Kidney tubule cell (primary cell): ENCODE results near the gene COMMD9.
A peak's percentile ranks its signal among the peaks of the same experiment; 100 is the strongest.

ENCODE experiments used
- DNase-seq: peaks from one replicate; pipeline ENCODE4 v3.0.0-alpha.2; 2018; ENCODE audit warnings: low spot score

The COMMD9 gene

DNA sequence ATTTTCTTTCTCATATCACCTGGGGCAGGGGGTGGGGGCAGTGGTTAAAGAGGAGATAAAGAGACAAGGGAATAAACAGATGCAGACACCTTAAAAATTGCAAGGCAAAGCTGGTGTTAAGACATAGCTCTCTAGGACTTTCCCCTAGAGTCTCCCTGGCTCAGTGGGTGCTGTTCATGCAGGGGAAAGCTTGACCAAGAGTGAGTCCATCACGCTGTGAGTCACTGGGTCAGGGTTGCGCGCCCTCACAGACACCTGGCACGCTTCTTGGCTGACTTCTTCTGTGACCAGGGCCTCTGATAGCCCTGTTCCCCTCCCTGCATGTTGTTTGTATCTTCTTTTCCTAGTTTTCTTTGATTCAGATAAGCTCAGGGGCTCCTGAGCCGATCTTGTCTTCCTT, 31.9 kb downstream of the COMMD9 start:
- DNase-seq, result peak; percentile 81

DNA sequence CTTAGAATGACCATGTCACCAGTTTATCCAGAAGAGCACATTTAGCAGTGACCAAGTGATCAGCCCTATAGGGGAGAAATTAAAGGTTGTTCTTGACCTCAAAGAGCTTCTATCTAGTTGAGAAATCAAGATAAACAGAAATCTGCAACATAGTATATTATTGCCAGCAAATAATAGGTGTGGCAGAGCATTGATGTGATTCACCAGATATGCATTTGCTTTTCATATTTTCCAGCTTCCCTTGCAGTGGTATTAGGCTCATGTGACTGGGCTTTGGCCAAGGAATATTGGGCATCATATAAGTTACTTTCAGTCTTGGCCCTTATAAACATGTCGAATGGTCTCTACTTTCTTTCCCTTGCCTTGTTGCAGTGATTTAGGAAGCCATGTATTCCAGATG, 34.5 kb downstream of the COMMD9 start:
- no peak for DNase-seq

DNA sequence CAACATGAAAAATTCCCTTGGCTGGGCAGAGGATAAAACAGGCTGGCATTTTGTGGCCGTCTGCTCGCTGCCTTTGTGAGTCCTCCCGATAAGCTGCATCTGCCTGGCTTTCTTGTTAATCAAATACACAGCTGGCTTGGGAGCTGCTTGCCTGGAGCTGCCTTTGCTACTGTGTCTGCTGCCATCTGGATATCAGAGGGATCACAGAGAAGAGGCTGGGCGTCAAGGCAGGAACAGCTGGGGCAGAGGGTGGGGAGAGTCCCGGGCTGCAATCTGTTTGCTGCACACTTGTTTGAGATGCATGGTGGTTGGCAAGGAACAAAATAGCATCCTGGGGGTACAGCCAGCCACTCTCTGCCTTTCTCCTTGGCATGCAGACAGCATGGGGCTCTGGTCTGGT, 36.0 kb downstream of the COMMD9 start:
- DNase-seq, result no peak

DNA sequence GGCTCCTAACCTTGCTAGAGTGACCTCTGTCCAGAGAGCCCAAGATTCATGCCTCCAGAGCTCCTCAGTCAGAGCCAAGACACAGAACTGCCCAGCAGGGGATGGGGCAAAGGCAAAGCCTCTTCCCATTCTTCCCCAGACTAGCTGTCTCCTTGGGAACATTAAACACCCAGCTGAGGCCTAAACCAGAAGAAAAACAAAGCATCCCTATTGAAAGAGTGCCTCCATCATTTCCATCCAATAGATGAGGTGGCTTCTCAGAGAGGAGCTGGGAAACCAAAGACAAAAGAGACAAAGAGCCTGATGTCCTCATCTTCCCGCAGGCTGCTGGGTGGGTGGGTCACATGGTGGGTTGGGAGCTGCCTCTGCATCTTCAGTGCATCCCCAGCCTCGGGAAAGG, 37.4 kb downstream of the COMMD9 start:
- DNase-seq, result no peak

DNA sequence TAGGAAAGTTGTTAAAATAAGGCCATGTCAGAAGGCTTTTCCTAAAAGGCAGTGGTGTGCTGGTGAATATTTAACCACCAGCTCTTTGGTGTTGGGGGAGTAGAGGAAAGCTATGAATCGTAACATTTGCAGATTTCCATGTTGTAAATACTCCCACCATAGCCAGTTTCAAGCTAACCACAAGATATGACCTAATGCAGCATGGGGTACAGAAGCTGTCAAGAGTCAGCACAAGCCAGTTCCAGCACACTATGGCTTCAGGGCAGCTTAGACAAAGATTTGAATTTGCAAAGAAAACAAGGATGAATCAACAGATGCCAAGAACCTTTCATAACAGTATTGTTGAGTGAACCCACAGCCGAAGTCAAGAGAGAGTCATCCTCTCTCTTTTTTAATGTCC, 40.0 kb downstream of the COMMD9 start:
- DNase-seq, result peak; percentile 92

DNA sequence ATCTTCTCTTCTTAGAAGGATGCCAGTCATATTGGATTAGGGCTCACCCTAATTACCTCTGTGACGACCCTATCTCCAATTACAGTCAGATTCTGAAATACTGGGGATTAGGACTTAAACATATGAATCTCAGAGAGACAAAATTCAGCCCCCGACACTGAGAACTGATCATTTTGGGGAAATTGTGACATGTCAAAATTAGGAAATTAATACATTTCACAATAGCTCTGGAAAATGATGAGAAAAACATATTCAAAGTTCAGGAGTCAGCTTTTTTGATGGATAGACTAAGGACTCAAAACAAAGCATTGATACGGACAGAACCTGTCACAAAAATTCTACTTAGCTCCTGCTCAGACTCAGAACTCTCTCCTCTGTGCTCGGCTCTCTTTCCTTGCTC, 40.8 kb downstream of the COMMD9 start:
- DNase-seq, result no peak

DNA sequence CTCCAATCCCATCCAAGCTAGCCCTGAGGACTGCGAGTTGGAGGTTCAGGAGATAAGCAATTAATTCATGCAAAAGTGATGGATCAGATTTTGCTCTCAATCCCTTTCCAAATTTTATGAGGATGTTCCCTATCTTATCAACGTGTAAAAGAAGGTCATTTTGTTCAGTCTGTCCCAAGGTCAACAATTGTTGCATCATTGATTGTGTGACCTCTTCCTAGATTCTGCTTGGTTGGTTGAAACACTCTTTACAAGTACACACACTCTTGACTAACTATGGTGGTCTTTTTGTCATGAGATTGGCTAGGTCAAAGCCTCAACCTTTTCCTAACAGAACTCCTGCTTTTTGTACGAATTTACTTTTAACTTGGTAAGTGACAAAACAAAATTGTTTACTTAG, 41.7 kb downstream of the COMMD9 start:
- no peak for DNase-seq

DNA sequence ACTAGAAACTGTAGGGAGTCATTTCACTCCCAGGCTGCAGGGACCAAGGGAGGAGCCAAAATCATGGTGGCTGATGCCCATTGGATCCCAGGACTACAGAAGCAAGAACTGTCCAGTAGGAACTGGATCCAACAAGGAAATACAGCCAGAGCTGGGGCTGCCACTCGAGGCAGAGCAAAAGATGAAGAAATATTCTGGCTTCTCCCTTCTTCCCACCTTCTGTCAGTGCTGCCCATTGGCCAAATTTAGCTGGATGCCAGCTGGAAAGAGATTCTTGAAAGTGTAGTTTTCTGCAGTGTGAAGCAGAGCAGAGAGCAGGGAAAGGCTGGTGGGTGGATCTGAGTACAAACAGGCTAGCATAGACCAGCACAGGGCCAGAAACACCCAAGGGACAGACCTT, 45.6 kb downstream of the COMMD9 start:
- no peak for DNase-seq

DNA sequence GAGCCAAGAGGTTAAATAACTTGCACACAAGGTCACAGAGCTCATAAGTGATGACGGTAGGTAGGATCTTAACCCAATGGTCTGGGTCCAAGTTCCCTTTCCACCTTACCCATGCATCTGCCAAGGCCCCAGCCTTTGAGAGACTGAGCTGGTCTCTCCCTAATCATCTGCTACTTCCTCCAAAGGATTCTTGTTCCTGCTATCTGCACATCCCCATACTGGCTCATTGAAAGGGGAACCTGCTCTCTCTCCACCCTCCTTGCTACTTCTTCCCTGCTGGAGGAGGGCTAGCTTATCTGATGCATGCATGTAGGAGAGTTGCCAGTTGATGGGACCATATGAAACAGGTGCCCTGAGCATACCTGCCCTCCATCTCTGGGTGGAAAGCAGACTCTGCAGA, 47.7 kb downstream of the COMMD9 start:
- DNase-seq, result no peak

DNA sequence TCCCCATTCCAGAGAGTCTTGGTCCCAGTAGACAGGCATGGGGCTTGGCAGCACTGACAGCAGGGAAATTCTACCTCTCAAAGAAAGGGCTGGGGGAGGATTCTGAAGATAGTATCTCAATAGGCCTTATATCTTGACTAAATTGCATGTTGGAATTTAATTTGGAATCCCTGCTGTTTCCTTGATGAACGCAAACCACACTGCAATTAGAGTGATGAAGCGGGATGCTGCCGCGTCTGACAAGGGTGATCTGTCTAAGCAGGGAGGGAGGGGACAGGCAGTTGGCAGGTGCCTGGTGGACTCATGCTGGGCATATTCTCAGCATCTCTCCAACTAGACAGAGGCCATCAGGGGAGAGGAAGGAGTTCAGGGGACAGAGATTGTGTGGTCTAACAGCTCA, 48.4 kb downstream of the COMMD9 start:
- DNase-seq, result no peak

DNA sequence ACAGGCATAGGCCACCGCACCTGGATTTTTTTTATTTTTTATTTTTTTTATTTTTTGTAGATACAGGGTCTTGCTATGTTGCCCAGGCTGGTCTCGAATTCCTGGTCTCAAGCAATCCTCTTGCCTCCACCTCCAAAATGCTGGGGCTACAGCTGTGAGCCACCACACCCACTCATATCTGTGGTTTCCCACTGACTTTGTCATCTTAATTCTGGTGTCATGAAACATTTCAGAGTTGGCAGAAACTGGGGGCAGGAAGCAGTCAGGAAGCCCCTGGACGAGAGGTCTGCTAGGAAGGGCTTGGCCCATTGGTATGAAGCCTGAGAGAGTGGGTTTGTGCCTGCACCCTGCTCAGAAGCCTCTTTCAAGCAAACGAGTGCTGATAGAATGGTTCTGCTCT, 49.1 kb downstream of the COMMD9 start:
- no peak for DNase-seq

DNA sequence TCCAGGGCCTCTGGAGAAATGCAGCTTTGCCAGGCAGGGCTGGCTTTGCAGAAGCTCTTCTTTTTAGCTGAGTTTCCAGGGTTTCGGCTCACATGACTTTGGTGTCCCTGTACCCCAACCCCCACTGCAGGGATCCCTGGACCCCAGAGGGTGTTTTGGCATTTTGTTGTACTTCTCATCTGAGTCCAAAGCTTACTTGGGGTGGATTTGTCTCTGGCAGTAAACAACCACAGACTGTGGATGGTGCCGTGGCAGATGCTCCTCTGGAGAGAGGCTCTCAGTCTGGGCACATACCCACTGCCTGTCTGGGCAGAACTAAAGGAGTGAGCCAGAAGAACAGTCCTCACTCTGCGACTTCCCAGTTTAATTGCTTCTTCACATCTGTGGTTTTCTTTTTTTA, 49.6 kb downstream of the COMMD9 start:
- DNase-seq, result no peak

DNA sequence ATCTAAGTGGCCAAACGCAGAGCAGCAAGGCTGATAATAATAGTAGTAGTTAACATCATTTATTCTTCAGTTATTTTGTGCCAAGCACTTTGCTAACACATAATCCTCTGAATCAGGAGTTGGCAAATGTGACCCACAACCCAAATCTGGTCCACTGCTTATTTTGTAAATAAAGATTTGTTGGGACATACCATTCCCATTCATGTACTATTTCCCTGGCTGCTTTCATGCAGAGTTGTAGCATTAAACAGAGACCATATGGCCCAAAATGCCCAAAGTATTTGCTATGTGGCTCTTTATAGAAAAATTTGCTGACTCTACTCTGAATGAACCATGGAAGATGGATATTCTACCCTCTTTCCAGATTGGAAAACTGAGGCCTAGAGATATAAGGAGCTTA, 50.3 kb downstream of the COMMD9 start:
- DNase-seq, result no peak

DNA sequence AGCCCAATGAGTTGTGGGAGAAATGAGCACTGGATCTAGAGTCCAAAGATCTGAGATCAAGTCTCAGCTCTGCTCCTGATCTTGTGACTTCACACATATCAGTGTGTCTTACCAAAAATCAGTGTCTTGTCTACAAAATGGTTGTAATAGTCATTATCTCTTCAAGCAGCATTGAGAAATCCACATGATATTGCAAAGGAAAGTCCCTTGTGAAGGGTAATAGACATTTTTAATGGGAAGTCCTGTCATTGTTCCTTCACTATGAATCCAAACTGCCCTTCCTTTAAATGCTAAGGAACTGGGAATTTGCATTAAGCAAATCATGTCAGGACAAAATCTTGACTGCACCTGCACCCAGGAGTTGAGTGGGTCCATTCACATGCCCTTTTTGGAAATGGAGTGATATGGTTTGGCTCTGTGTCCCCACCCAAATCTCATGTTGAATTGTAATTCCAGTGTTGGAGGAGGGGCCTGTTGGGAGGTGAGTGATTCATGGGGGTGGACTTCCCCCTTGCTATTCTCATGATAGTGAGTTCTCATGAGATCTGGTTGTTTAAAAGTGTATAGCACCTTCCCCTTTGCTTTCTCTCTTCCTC, 51.1 kb downstream of the COMMD9 start:
- DNase-seq, result no peak

DNA sequence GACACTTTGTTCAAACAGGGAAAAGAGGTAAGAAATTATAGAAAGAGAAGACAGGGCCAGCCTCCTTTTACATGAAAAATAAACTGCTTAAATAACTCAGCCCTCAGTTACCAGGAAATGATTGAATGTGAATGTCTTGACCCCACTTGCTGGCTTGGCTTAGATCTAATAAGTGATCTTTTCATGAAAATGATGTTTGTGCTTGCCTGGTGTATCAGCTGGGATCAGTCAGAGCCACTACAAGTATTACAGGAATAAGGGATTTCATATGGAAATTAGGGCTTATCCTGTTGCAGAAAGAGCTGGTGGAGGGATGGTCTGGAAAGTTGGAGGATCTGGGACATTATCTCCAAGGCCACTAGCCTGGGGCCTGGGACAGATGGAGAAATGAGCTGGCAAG, 51.8 kb downstream of the COMMD9 start:
- no peak for DNase-seq

DNA sequence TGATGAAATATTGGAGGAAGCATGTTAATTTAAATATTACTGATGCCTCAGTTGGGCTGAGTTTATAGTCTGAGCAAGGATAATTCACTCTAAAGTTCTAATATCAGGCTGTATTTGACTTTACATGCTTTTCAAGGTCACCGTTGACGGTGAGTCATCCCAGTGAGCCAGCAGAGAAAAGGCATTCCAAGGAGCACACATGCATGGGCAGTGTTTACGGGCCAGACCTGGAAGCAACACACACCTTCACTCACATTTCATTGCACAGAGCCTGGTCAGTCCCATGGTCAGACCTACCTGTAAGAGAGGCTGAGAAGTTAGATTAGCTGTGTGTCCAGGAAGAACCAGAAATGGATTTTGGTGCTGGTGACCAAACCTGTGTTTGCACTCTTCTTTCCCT, 53.5 kb downstream of the COMMD9 start:
- DNase-seq, result peak; percentile 52

DNA sequence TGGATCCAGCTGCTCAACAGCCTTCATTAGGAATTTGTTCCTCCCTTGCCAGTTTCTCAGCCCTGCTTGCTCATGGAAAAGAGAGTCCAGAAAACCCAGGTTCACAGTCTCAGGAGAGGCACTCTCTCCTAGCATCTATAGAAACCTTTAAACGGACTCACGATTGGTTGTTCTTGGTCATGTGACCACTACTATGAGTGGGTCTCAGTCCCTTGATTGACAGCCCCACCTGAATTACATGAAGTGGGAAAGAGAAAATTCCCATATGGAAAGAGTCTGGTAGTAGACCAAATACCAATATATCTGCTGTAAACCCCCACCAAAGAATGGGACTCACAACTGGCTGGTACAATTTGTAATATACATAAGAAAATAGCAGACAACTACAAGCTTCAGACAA, 54.4 kb downstream of the COMMD9 start:
- DNase-seq, result no peak

DNA sequence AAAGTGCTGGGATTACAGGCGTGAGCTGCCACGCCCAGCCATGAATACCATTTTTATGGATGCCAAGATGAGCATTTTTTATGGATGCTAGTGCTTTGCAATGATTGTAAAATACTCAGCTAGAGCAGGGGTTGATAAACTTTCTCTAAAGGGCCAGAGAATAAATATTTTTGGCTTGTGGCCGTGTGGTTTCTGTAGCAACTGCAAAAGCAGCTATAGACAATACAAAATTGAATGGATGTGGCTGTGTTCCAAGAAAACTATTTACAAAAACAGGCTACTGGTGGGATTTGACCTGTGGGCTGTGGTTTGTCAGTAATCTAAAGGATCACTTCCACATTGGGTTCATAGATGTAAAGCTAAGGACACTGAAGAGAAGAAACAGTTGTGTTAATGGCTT, 56.0 kb downstream of the COMMD9 start:
- DNase-seq, result no peak

DNA sequence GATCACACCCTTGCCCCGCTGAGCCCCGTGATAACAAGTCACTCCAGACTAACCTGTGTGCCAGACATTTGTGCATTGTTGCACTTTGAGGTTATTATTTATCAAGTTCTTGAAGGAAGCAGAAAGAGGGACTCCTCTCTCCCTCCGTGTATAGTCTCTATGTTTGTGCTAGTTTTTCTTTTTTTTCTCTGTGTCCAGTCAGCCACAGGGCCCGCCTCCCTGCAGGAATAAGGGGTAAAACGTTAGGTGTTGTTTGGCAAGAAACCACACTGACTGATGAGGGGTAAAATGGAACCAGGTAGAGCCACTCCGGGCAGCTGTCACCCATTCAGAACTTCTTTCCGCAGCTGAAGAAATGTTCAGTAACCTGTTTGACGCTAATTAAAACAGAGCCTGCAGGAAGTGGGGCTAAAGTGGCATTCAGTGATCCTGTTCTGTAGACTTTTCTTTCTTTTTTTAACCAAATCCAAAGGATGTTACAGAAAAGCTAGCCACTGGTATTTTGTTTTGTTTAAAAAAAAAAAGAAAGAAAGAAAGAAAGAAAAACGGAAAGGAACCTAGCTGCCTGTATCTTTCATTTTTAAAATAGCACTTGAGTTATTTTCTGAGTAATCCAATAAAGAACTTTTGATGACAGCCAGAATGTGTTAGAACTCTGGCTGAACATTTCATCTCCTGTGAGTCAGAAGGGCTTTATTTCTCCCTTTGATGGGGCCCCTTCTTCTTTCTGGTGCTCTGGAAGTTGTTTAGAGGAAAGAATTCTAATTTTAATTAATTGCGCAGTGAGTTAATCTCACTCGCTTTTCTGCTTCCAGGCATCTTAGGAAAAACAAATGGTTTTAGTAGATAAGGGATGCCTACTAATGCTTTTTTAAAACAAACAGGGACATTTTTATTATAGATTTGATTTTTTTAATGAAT, 58.2 kb downstream of the COMMD9 start:
- DNase-seq, result no peak

DNA sequence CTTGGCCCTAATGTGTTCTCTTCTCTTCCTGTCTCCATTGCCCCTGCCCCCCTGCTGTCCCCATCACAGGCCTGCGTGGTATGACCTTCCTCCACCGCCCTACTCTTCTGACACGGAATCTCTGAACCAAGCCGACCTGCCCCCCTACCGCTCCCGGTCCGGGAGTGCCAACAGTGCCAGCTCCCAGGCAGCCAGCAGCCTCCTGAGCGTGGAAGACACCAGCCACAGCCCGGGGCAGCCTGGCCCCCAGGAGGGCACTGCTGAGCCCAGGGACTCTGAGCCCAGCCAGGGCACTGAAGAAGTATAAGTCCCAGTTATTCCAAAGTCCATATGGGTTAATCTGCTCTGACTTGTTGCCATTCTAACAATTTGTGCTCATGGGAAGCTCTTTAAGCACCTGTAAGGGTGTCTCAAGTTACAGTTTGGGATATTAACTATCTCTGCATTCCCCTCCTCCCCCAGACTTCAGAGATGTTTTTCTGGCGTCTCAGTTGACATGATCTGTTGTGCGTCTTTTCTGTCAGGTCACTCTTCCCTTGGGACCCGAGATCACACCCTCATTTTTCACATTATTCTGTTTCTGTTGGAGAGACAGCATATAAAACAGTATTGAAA, 60.0 kb downstream of the COMMD9 start:
- no peak for DNase-seq

DNA sequence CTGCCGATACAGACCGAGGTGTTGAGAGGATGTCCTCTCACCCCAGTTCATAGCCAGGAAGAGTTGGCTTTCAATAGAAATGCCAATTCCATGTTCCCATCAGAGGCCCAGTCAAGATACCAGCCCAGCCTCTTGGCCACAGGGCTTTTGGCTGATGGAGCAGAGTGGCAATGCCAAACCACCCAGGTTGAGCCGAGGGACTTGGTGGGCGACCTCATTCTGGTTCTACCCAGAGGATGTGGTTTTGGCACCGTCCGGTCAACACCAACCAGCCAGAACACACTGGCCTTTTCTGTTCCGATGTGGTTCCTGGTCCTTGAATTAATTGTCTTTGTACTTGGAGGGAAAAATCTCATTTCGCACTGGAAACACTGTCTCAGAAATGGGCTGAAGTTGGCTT, 60.5 kb downstream of the COMMD9 start:
- peak; percentile 15 for DNase-seq

DNA sequence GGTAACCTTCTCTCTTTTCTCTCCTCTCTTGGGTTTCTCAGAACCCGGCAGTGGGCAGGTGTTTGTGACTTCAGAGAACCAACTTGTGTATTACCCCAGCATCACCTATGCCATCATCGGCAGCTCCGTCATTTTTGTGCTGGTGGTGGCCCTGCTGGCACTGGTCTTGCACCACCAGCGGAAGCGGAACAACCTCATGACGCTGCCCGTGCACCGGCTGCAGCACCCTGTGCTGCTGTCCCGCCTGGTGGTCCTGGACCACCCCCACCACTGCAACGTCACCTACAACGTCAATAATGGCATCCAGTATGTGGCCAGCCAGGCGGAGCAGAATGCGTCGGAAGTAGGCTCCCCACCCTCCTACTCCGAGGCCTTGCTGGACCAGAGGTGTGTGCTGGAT, 62.2 kb downstream of the COMMD9 start:
- DNase-seq, result no peak

DNA sequence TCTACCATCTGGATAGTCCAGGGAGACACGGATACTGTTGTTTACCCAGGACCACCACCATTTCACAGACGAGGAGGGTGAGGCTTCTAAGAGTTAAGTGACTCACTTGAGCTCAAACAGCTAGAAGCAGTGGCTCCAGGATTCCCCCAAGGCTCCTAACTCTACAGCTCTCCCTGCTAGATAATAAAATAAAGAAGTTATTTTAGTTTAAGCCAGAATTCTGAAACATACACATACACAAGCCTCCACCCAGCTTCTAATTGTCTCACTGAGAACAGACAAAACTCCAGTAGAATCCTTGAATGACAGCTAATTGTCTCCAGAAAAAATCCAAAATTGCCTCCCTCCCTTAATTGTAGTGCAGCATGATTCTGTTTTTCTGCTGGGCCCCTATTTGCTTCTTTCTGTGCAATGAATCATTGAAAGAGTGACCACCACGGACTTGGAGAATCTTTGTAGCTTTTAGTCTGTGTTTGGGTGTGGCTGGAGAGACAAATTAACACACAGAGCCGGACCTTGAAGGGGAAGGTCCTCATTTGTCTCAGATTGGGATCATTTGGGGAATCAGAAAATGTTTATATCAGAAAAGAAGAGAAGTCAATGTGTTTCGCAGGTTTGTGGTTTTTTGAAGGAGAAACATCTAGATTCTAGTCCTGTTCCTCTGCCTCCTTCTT, 64.9 kb downstream of the COMMD9 start:
- no peak for DNase-seq
